HG02642 (cell line): ENCODE measurements around the gene UTS2.

Source experiments
- ATAC-seq: cut with Tn5 transposase; IDR thresholded peaks from one replicate; pipeline ENCODE4 v1.9.1; 2021; ENCODE audit warnings: mild to moderate bottlenecking; ENCODE audit not compliant: unreplicated experiment, poor library complexity

Gene UTS2

DNA sequence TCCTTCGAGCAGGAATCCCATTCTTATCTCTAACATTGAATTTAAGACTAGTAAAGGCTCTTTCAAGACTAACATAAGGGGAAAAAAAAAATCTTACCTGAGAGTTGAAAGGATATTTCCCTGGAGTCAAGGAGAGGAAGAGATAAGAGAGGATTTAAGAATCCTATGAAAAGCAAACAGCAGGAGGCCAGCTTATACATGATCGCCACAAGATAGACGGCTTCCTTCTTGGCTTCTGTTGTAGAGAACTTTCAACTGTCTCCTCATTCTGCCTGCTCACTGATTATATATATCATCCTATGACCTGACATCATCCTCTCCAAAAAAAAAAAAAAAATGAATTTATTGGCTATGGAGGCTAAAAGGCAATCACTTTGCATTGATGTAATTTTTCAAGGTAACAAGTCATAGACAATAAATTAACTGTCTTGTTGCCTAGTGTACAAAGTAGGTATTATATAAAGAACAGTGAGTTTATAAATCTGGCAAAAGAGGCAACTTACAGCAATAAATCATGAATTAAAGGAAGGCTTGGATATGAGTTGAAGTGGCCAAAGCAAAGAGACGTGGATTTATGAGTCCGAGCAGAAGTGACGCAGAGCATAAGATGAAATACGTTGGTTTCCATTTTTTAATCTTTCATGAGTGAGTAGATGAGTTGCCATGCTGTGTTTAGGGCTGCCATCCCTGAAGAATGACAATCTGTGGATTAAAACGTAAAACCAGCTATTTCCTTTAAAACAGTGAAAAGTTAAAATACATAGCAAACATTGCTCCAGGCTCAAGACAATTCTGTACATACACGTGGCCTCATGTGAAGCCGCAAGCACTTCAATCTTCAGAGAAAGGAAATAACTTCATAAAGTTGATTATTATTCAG lies at the start of gene UTS2:
Gene UTS2 (minus strand): TSS at position 262 of the 880 bp plus-strand sequence. CDS start 62 bp downstream, at position 200.
- ATAC-seq: no peak

DNA sequence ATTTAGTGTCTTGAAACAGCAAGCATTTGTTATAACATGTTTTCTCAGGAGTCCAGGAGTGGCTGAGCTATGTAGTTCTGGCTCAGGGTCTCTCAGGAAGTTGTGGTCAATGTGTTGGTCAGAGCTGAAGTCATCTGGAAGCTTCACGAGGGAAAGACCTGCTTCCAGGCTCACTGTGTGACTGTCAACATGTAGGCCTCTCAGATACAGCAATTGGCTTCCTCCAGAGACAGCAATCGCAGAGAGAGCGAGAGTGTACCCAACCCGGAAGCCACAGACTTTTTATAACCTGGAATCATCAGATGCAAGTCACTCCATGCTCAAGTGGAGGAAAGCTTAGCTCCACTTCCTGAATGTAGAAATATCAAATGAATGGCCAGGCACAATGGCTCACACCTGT lies 46.9 kb upstream of the UTS2 start:
- no peak for ATAC-seq

DNA sequence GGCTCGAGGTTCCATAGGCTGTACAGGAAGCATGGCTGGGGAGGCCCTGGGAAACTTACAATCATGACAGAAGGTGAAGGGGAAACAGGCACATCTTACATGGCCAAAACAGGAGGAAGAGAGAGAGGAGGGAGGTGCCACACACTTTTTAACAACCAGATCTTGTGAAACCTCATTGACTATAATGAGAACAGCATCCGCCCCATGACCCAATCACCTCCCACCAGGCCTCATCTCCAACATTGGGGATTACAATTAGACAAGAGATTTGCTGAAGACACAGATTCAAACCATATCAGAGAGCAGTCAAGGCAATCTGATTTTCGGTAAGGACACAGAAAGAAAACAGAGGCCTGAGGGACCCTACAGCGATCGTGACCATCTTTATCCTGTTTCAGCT lies 46.1 kb upstream of the UTS2 start:
- no peak for ATAC-seq

DNA sequence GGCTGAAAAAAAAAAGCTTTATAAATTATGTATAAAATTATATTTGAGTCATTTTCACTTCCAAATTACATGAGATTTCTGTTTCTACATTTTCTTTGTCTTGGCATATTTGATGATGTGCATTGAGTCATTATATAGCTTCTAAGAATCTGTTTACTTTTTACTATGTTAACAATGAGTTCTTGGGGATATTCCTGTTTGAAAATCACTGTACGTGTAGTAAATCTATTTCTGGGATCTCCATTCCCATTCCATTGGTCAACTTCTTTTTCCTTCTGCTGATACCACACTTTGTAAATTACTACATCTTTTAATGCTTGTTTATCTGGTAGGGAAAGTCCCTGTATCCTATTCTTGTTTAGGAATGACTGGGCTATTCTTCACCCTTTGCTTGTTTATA lies 44.1 kb upstream of the UTS2 start:
- no peak for ATAC-seq

DNA sequence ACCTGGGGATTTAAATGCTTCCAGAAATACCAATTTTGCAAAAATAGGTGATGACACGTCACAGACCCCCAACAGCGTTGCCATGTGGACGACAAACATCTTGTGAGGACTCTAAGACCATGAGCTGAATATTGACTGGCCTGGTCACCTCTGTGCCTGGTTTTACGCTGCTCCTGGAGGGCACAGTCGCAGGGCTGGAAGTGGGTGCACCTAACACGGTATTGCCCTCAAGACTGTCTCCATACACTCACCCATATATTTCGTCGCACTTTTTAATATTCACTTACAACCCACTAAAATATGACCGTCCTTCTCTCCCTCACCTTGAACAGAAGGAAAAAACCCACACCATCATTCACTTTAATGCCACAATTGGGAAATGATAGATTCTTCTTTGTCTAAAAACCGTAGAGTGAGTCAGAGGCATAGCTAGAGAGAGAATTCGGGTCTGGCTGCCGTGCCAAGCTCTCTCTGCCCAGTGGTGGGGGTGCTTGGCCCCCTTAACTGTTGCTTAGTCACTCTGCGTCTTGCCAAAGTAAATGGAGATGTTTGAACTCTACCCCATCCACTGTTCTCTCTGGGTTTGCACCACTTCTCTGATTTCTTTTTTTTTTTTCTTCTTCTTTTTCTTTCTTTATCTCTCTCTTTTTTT lies 40.8 kb upstream of the UTS2 start:
- no peak for ATAC-seq

DNA sequence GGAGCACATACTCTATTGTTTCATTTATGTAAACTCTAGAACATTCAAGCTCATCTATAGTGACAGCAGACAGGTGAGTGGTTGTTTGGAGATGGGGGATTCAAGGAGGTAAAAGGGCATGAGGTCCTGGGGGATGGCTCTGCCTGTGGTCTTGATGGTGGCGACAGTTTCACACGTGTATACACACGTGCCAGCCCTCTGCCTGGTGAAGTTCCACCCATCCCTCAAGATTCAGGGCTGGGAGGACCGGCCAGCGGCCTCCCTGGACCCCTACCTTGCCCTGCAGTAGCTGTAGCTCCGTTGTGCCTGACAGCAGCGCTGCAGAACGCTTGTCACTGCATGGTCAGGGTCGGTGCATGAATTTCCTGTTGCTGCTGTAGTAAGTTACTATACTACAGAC lies 38.9 kb upstream of the UTS2 start:
- ATAC-seq: no peak

GRCh38 chr1:7890853-7891252 lies 38.0 kb upstream of the UTS2 start:
- ATAC-seq: no peak

GRCh38 chr1:7888248-7889081 lies 35.6 kb upstream of the UTS2 start:
- no peak for ATAC-seq

- no peak for ATAC-seq
Observed at GRCh38 chr1:7886405-7886745, 33.5 kb upstream of the UTS2 start.

DNA sequence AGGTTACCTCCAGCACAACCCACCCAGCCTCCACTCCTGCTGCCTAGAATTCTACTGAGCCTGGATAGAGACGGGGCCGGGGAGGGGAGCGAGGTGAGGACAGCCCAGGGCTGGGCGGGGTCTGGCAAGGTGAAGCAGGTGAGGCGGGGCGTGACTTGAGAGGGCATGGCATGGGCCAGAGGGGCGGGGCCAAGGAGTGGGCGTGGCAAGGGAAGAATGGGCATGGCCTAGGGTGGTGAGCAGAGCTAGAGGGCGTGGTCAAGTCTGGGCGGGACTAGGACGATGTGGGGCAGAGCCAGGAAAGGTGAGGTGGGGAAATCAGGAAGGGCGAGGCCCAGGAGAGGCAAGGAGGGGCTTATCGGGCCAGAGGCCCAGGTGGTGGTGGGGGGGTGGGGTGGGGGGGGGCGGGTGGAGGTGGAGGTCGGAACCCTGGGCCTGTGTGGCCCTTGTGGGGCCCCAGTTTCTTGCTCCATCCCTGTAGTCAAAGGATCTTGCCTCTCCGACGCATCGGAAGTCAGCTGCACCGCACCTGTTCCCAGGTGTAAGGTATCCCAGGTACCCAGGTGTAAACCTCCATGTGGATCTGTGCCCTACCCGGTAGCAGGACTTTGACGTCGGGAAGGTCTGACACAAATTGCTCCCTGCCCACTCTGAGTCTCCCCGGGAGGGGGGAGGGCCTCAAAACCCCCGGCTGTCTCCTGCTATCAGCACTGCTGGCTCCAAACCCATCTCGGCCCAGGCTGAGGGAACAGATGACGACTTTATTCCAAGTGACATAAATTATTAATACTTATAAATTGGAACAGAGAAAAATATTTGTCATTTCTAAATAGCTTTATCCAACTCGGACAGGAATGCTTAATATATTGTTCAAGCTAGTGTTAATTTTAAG lies 32.9 kb upstream of the UTS2 start:
- no peak for ATAC-seq

DNA sequence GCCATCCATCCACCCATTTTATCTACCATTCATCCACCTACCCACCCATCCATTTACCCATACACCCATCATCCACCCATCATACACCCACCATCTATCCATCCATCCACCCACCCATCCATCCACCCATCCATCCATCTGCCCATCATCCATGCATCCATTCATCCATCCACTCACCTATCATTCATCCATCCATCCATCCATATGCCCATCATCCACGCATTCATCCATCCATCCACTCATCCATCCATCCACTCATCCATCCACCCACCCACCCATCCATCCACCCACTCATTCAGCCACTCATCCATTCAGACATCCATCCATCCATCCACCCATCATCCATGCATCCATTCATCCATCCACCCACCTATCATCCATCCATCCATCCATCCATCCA lies 31.9 kb upstream of the UTS2 start:
- ATAC-seq: no peak

DNA sequence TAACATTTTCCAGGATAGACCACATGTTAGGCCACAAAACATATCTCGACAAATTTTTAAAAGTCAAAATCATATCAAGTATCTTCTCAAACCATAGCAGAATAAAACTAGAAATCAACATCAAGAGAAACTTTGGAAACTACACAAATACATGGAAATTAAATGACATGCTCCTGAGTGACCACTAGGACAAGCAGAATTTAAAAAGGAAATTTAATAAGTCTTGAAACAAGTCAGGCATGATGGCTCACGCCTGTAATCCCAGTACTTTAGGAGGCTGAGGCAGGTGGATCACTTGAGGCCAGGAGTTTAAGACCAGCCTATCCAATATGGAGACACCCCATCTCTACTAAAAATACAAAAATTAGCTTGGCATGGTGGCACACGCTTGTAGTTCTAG lies 26.4 kb upstream of the UTS2 start:
- no peak for ATAC-seq

DNA sequence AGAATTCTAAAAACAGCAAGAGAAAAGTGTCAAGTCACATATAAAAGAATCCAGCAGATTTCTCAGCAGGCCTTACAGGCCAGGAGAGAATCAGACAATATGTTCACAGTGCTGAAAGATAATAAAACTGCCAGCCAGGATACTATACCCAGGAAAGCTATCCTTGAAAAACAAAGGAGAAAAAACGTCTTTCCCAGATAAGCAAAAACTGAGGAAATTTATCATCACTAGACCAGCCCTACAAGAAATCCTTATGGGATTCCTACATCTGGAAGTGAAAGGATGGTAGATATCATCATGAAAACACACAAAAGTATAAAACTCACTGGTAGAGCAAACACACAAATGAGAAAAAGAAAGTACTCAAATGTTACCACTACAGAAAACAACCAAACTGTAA lies 25.2 kb upstream of the UTS2 start:
- no peak for ATAC-seq

- no peak for ATAC-seq
Observed at GRCh38 chr1:7873801-7874795, 21.2 kb upstream of the UTS2 start.

GRCh38 chr1:7871136-7871535 lies 18.3 kb upstream of the UTS2 start:
- no peak for ATAC-seq

GRCh38 chr1:7869136-7869920 lies 16.5 kb upstream of the UTS2 start:
- ATAC-seq: no peak

DNA sequence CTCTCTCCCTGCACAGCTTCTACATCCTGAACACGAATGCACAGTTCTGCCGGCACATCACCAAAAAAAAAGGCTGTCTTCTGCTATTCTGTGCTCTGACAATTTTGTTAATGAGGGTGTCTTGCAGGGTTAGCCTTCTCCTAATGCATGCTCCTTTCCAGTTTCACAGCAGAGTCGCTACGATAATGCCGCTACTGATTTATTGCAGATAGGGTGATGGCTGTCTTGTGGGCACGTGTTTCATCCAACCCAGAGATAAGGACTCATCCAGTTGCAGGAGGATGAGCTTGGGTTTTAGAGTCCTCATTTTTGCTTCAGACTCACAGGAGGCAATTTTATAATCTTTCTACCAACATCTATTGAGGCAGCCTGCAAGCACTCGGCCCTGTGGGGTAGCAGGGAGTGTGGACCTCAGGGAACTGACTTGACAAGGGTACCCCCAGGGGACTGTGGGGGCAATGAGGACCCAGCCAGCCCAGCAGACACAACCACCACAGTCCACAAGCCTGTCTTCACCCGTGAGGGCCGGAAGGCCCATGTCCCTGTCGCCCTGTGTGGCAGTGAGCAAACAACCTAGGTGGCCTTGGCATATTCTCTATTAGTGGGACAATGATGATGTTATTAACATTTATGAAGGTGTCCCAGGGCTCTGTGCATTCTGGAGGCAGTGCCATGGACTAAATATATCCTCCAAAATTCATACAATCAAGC lies 15.4 kb upstream of the UTS2 start:
- ATAC-seq: no peak

DNA sequence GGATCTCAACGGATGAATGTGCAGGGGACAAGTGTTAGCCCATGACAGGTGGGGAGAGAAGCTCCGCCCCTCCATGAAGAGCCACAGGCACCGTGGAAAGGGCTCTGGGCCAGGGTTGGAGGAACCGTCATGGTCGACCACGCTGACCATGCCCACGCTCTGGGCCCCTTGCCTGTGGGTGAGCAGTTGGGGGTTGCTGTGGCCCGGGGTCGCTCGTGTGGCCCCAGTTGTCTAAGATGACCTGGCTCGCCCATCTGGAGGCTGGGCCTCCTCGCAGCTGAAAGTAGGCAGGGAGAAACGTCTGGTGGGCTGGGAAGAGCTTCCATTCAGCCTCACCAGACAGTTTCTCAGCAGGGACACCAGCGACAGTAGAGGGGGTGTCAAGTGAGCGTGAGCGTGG lies 13.1 kb upstream of the UTS2 start:
- no peak for ATAC-seq
